Muscle of leg (tissue), 11 donors: Measurements from ENCODE around the gene CCDC127. TPM values are rescaled to one million over a fixed set of nuclear protein-coding genes. Genes with fewer than 3 reads are reported as not detected.
A peak's percentile ranks its signal among the peaks of the same experiment; 100 is the strongest.

Source experiments
- DNase-seq: peaks from one replicate; pipeline ENCODE4 v3.0.0; 2013
- H3K27ac ChIP-seq: one replicate; pipeline ENCODE4 v1.5.1; 2013; ENCODE audit warnings: mild to moderate bottlenecking, low read length, control low read depth
- H3K27me3 ChIP-seq: one replicate; pipeline ENCODE4 v1.6.1; 2013; ENCODE audit warnings: low read length; ENCODE audit not compliant: control insufficient read depth, insufficient read depth
- H3K36me3 ChIP-seq: one replicate; pipeline ENCODE4 v1.6.1; 2013; ENCODE audit warnings: low read length; ENCODE audit not compliant: control insufficient read depth, insufficient read depth
- H3K4me1 ChIP-seq: one replicate; pipeline ENCODE4 v1.6.1; 2013; ENCODE audit warnings: low read length; ENCODE audit not compliant: control insufficient read depth, insufficient read depth
- H3K4me3 ChIP-seq: one replicate; pipeline ENCODE4 v1.5.1; 2013; ENCODE audit warnings: low read length, control low read depth
- H3K9me3 ChIP-seq: replicated peaks from 2 replicates; pipeline ENCODE4 v1.6.1; 2013; ENCODE audit warnings: low read depth, low read length; ENCODE audit not compliant: control insufficient read depth
- WGBS: methylation state at CpG from one replicate; pipeline ENCODE4 v1.1.5; 2013; ENCODE audit warnings: missing lambda C conversion rate; ENCODE audit not compliant: insufficient coverage; 5-methylcytosine and 5-hydroxymethylcytosine counted together
- polyA plus RNA-seq, 8 donors: library from polyadenylated mRNA; unstranded; fragments of 120-200 nt; gene quantifications; one replicate each; pipeline versions ENCODE4 v1.2.1 to v1.2.3, GENCODE V29; 2013; ENCODE audit warnings: inconsistent platforms in 1 of 8, low replicate concordance in 1 of 8; ENCODE audit not compliant: insufficient read length in 8 of 8, insufficient read depth in 1 of 8
- total RNA-seq: library from RNA; stranded (reverse); fragments of 120-200 nt; gene quantifications from one replicate; pipeline ENCODE4 v1.2.4, GENCODE V29; 2013

The CCDC127 gene
- total and polyA plus RNA-seq, 9 donors = 6.4 to 11.1 (median 8.4) TPM

DNA sequence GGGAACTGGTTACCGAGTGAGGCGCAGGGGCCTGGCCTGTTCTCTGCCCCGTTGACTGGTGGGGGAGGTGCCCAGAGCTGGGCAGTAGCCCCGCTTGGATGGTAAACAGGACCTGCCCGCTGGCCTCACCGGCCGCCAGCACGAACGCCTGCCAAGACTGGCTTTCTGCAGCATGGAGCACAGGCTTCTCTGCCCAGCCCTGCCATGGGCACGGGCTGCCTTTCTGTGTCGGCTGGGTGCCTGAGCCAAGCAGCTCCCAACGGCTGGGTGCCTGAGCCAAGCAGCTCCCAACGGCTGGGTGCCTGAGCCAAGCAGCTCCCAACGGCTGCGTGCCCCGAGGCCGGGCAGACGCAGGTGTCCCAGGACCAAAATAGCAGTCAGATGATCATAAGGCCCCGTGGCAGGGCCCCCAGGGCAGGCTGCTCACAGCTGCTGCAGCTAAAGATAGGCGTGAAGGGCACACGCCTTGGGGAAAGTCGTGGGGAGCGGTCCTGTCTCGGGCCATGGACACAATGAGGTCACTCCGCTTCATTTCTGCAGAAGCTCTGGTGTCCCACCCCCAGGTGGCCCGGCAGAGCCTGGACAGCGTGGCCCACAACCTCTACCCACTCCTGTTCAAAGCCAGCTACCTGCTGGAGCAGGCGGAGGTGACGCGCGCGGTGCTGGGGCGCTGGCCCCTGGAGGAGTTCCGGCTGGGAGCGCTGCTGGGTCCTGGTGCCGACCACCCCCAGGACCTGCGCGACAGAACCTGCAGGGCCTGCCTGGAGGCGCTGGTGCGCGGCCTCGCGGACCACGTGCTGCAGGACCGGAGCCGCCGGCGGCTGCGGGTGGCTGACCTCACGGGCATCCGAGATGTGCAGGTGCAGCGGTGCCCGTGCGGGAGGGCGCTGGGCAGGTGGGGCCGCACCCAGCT, 26.7 kb downstream of the CCDC127 start, which contains the start of gene LRRC14B:
TSS of gene LRRC14B (plus strand) at position 460 of the 913 bp plus-strand sequence. CDS start at position 504, 44 bp downstream.
- WGBS = 15% methylated on average over 54 of the region's 56 CpGs
- H3K4me1 ChIP-seq = peaks cover 46% of the 10 kb centered on the region
- H3K27ac ChIP-seq = peak within 1 kb of the TSS; percentile 92
- DNase-seq = peak; percentile 82
- H3K27me3 ChIP-seq = peaks cover 9% of the 10 kb centered on the region
- H3K9me3 ChIP-seq = no peaks in the 10 kb centered on the region
- H3K4me3 ChIP-seq = peak within 1 kb of the TSS; percentile 47
- peaks cover 5% of the 10 kb centered on the region for H3K36me3 ChIP-seq

DNA sequence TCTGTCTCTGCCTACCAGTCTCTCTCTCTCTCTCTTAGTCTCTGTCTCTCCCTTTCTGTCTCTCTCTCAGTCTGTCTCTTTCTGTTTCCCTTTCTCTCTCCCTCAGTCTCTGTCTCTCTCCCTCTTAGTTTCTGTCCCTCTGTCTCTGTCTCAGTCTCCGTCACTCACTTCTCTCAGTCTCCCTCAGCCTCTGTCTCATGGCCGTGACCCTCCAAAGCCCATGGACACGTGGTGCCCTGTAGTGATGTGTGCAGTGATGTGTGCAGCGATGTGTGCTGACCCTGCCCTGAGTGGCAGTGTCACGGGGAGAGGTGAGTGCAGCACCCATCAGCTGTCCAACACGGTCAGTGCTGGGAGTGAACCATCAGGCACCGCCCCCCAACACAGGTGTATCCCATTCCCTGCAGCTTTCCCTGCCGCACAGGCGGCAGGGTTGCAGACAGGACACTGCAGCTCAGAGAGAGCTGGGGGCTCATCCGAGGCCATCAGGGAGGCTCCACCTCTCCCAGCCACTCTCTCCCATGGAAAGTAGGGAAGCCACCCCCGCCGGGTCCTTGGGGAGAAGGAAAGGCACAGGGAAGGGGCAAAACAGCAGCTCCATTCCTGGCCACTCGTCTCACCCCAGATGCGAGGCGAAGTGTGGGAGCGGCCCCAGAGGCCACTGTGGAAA, 27.5 kb downstream of the CCDC127 start:
- H3K36me3 ChIP-seq = peaks cover 2% of the 10 kb centered on the region
- H3K9me3 ChIP-seq = no peaks in the 10 kb centered on the region
- H3K27ac ChIP-seq = peak overlapping the region; percentile 92
- peaks cover 9% of the 10 kb centered on the region for H3K27me3 ChIP-seq
- 56% methylated on average over 8 of the region's 16 CpGs for WGBS
- no peak for DNase-seq
- H3K4me3 ChIP-seq = peak overlapping the region; percentile 17
- peaks cover 54% of the 10 kb centered on the region for H3K4me1 ChIP-seq

DNA sequence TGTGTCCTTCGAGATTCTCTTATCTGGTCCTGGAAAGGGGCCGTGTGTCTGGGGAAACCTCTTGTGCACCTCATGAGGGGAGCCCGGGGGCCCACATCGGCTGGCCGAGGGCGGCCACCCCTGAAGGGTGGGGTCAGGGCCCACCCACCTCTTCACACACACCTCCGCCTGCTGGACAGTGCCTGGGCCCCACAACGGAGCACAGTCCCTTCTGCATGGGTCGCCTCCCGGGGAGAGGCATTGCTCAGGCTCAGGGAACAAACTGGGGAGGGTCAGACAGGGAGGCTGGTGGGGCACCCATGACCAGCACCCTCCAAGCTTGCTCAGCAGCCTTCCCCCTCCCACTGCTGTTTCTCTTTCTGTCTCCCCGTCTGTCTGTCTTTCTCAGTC, 28.0 kb downstream of the CCDC127 start:
- Histone ChIP-seq H3K27ac (peak overlapping the region; percentile 92), H3K4me3 (no peak overlapping the region), H3K27me3 (peaks cover 9% of the 10 kb centered on the region), H3K9me3 (no peaks in the 10 kb centered on the region), H3K36me3 (no peaks in the 10 kb centered on the region), H3K4me1 (peaks cover 57% of the 10 kb centered on the region)
- WGBS = 47% methylated on average over 5 of the region's 11 CpGs
- no peak for DNase-seq

DNA sequence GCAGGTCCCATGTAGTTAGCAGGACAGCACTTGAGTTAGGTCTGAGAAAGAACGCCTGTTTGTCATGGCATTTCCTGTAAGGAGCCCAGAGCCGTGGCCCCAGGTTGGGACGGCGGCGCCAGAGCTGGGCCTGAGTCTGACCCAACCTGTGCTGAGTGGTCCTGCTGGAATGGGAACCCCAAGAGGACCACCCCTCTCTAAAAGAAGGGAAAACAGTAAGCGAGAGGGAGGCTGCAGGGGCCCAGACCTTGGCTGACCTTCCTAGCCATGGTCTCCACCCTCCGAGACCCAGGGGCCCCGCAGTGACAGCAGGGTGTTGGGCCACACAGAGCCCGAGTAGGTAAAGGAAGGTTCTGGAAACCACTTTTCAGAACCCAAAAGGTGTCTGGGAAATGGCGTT, 28.5 kb downstream of the CCDC127 start:
- H3K27ac ChIP-seq = peak overlapping the region; percentile 92
- H3K4me1 ChIP-seq = peaks cover 57% of the 10 kb centered on the region
- H3K27me3 ChIP-seq = peaks cover 9% of the 10 kb centered on the region
- no peaks in the 10 kb centered on the region for H3K9me3 ChIP-seq
- DNase-seq = no peak
- 96% methylated on average over 7 of the region's 10 CpGs for WGBS
- H3K36me3 ChIP-seq = no peaks in the 10 kb centered on the region
- no peak overlapping the region for H3K4me3 ChIP-seq

DNA sequence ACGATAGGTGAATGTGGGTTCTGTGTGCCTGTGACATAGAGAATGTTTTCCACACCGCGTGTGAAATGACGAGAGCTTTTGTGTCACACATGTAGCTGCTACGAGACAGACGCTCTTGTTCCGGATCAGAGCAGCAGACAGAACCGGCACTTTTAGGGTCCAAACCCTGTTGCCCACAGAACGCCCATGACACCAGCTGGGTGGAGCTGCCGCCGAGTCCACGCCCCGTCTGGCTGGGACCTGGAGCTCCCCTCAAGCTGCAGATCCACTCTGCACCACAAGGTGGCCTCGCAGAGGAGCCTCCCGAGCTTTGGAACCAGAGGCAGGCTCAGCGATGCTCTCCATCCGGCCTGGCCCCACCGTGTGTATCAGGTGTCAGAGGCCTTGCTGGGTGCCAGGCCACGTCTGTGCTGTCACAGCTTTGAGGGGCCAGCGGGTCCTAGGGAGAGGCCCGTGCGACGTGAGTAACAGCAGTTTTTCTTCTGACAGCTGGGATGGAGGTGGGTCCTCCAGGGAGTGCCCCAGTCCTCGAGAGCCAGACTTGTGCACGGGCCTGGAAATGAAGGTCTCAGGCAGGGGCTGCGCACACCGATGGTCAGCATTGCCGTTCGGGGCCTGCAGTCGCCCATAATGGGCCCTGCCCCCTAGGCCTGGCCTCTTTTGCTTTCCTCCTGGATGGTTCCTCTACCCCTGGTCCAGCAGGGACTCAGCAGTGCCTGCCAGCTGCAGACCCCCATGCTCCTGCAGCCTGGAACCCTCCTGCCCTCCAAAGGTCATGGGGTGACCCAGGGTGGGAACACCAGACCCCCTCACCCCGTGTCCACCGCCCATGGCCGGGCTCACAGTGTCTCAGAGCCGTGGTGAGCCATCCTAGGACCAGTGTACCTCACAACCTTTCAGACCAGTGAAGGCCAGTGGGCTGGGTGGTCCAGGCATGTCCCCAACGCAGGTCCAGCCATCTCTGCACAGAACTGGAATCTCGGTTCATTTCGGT, 29.2 kb downstream of the CCDC127 start:
- Histone ChIP-seq H3K27ac (peak overlapping the region; percentile 92), H3K36me3 (no peaks in the 10 kb centered on the region), H3K9me3 (no peaks in the 10 kb centered on the region), H3K4me3 (peak overlapping the region; percentile 8), H3K4me1 (peaks cover 57% of the 10 kb centered on the region), H3K27me3 (peaks cover 9% of the 10 kb centered on the region)
- 25% methylated on average over 36 of the region's 37 CpGs for WGBS
- DNase-seq = peak; percentile 93

DNA sequence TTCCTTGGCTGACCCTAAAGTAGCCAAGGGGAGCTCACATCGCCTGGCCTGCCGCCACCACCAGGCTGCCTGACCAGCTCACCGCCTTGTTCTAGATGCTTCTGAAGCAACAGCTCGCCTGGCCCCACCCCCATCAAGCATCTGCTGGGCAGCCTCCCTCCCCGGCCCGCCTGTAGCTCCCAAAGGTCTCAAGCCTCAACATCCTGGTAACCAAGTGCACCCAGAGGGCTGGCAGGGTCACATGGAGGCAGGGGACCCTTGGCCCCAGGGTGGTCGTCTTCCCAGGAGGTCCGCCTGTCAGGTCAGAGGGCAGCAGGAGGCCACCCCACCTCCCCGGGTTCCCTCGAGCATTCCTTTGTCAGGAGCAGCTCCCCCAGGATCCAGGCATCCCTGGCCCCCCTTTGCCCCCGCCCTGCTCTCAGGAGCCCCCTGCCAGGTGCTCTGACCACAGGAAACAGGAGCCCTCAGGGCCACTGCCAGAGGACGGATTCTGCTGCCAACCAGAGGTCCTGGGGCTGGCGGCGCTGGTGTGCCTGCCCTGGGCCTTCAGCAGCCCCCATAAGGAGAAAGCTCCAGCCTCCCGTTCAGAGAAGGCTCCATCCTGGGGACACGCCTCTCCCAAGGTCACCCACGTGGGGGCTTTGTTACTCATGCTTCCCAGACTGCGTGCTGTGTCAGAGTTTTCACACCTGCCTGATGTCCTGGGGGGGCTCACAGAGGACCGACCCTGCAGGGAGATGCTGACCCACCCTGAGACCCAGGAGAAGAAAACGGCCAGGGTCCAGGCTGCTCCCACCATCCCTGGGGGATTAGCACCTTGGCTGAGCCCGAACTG, 30.1 kb downstream of the CCDC127 start:
- Histone ChIP-seq H3K36me3 (no peaks in the 10 kb centered on the region), H3K27me3 (peaks cover 9% of the 10 kb centered on the region), H3K27ac (peak overlapping the region; percentile 72), H3K4me3 (no peak overlapping the region), H3K9me3 (no peaks in the 10 kb centered on the region), H3K4me1 (peaks cover 57% of the 10 kb centered on the region)
- no peak for DNase-seq
- WGBS = 56% methylated on average over 20 of the region's 21 CpGs

DNA sequence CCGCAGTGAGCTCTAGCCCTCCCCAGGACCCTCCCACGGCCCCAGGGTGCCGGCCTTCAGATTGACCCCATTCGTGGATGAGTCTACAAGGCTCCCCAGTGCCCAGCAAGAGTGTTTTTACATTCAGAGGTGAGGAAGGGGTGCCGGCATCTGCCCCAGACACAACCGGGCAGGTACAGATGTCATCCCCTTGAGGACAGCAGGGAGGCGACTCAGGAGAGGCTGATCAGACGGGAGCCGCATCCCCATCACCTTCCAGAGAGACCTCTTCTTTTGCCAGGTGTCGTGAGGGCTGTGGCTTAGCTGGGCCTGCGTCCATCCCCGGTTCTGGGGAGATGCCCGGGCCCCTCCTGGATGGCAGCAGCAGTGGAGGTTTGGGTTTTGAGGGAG, 30.9 kb downstream of the CCDC127 start:
- whole genome bisulfite sequencing = 65% methylated on average over 5 of the region's 13 CpGs
- peaks cover 57% of the 10 kb centered on the region for H3K4me1 ChIP-seq
- peaks cover 9% of the 10 kb centered on the region for H3K27me3 ChIP-seq
- no peaks in the 10 kb centered on the region for H3K9me3 ChIP-seq
- H3K36me3 ChIP-seq = no peaks in the 10 kb centered on the region
- no peak overlapping the region for H3K27ac ChIP-seq
- no peak overlapping the region for H3K4me3 ChIP-seq
- DNase-seq = no peak

DNA sequence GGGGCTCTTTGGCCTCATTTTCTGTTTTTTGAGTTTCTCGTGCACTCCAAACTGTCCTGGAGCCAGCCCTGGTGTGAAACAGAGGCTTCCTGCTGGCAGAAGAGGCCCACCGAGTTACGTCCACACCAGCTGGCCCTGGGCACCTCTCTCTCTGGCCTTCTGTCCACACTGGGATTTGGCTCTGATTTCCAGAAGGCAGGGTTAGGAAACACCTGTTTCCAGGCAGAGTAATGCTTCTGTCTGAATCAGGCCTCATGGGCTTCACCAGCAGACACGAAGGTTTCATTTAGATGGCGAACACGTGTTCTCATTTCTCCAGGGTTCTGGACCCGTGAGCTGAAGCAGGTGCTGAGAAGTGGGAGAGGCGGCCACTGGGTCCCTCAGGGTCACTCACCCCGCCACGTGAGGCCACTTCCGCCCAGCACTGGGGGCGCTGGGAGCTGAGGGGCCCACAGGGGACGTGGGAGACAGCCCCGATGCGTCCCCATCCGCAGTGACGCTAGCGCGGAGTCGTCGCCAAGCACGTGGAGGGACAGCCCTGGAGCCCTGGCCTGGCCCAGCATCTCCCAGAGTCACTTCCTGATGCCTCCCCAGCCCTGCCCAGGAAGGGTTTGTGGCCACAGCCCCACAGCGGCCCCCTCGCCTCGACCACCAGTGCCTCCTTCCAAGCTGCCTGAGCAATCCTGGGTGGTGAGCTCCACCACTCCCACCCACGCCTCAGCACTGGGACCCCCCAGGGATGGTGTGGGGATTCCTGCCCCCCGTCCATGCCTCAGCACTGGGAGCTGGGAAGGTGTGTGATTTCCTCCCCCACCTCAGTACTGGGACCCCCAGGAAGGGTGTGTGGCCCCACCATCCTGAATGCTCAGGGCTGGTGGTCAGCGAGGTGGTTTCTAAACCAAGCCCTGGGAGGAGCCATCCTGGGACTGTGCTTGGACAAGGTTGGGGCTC, 31.6 kb downstream of the CCDC127 start:
- peak; percentile 54 for DNase-seq

More for the DNA sequence above, 31.6 kb downstream of the CCDC127 start:
- H3K9me3 ChIP-seq = no peaks in the 10 kb centered on the region
- H3K4me3 ChIP-seq = no peak overlapping the region
- H3K27ac ChIP-seq = no peak overlapping the region
- H3K4me1 ChIP-seq = peaks cover 55% of the 10 kb centered on the region
- WGBS = 70% methylated on average over 23 of the region's 28 CpGs
- no peaks in the 10 kb centered on the region for H3K36me3 ChIP-seq
- peaks cover 8% of the 10 kb centered on the region for H3K27me3 ChIP-seq
